Subcutaneous adipose tissue (tissue), 4 donors: Measurements from ENCODE around the gene ATF6. TPM values are rescaled to one million over a fixed set of nuclear protein-coding genes. Genes with fewer than 3 reads are reported as not detected.

Experiments
- total RNA-seq, 4 donors: library from RNA; depleted of rRNA; stranded (reverse); fragments of >200 nt; gene quantifications; one replicate each; pipeline ENCODE4 v1.1.0, GENCODE V29; 2016
- TF ChIP-seq, protein P1 (sequence below): fragments of 450-650 bp; IDR thresholded peaks from one replicate; pipeline ENCODE4 v1.5.1; 2016; ENCODE audit warnings: low read depth, mild to moderate bottlenecking, control low read depth, antibody characterized with exemption, moderate library complexity

Gene ATF6
- total RNA-seq, 4 donors from 2014 or later, result 22.0 to 48.9 (median 30.4) TPM

DNA sequence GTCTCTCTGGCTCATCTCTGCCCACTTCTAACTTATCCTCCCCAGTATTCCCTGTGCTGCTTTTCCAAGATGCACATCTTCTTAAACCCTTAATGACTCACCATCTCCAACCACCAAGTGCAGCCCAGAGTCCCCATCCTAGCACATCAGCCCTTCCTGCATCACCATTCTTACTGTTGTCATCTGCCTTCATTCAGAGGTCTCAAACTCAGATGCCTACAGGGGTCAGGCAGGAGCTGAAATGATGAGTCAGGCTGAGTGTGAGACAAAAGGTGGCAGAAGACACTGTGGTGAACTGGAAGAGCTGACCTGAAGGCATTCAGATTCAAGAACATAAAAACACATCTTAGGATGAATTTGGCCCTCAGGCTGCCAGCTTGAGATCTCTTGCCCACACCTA lies 223.0 kb downstream of the ATF6 start:
- TF ChIP-seq, protein P1, sequence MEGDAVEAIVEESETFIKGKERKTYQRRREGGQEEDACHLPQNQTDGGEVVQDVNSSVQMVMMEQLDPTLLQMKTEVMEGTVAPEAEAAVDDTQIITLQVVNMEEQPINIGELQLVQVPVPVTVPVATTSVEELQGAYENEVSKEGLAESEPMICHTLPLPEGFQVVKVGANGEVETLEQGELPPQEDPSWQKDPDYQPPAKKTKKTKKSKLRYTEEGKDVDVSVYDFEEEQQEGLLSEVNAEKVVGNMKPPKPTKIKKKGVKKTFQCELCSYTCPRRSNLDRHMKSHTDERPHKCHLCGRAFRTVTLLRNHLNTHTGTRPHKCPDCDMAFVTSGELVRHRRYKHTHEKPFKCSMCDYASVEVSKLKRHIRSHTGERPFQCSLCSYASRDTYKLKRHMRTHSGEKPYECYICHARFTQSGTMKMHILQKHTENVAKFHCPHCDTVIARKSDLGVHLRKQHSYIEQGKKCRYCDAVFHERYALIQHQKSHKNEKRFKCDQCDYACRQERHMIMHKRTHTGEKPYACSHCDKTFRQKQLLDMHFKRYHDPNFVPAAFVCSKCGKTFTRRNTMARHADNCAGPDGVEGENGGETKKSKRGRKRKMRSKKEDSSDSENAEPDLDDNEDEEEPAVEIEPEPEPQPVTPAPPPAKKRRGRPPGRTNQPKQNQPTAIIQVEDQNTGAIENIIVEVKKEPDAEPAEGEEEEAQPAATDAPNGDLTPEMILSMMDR, result no peak

DNA sequence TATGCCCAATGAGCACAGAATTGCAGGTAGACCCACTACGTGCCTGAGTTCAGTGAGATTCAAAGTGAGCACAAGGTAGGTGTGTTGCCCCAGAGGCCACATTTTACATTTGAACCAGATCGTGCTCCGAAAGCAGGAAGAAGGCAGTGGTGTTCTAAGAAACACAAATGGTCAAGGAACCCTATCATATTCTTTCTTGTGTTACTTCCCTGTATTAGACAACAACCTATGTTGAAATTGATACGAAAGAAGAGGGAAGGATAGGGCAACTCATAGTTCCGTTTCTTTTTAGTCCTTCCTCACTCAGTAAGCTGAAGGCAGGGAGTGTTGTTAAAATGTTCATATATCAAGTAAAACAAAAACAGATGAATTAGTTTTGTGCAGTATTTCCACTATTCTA lies 223.7 kb downstream of the ATF6 start:
- TF ChIP-seq, protein P1, result no peak

DNA sequence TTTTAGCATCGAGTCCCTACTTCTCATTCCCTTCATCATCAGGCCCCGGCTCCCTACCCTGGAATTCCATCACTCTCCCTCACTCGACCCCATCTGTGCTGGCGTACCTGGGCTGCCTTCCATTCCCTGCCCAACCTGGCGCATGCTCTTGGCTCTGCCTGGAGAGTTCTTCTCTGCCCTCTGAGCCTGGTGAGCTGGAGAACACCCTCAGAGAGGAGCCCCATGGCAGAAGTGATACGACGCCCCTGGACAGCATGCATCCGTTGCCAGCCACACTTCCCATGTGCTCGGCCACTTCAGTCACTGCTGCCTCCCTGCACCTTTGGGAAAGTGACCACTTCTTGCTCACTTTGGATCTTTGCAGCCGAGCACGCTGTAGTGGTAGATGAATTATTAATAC lies 227.5 kb downstream of the ATF6 start:
- TF ChIP-seq, protein P1, result no peak

DNA sequence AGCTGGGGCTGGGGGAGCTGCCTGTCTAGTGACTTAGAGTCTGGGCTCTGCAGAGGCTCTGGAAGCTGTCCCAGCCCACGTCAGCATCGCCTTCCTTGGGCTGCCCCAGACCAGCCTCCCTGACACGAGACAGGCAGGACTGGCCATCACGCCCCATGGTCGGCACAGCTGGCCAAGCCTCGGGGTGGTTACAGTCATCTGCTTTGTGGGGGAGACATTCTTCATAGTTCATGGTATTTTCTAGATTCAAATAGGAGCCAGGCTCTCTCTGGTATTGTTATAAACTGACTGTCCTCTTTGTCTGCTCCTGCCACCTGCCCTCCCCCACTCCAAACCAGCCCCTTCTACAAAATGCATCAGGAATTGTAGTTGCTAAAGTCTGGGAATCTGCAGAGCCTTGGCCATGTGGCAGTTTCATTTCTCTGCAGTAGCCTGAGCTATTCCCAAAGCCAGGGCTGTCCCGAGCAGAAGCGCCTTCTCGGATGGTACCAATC lies 228.1 kb downstream of the ATF6 start:
- TF ChIP-seq, protein P1, result no peak

DNA sequence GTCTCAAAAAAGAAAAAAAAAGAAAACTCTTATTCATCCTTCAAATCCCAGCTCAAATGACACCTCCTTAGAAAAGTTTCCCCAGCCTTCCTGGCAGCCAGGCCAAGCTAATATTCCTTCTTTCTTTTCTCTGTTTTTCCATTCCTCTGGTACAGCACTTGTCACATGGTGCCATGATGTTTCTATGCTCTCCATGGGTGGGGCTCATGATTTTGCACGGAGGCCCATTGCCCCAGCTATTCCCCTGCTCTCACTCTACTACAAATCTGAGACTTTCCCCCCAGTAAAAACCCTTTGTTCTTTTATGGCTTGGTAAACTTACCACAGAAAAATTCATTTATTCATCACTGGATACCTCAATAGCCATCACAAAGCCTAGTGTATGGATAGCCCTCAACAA lies 231.0 kb downstream of the ATF6 start:
- TF ChIP-seq, protein P1, result no peak

DNA sequence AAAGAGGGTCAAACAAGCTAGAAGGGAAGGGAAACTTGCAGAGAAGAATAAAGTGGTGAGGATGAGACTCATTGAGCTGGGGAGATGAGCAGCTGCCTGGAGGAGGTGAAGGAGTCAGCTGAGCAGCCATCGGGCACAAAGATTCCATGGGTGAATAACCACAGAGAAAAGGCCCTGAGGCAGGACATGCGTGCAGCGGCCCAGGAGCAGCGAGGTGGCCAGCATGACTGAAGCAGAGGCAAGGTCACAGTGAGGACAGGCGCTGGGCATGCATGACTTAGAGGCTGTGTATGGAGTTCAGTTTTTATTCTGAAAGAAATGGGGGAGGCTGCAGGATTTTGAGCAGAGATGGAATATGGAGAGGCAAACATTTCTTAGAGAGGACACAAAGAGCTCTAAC lies 232.7 kb downstream of the ATF6 start:
- TF ChIP-seq, protein P1, result no peak

DNA sequence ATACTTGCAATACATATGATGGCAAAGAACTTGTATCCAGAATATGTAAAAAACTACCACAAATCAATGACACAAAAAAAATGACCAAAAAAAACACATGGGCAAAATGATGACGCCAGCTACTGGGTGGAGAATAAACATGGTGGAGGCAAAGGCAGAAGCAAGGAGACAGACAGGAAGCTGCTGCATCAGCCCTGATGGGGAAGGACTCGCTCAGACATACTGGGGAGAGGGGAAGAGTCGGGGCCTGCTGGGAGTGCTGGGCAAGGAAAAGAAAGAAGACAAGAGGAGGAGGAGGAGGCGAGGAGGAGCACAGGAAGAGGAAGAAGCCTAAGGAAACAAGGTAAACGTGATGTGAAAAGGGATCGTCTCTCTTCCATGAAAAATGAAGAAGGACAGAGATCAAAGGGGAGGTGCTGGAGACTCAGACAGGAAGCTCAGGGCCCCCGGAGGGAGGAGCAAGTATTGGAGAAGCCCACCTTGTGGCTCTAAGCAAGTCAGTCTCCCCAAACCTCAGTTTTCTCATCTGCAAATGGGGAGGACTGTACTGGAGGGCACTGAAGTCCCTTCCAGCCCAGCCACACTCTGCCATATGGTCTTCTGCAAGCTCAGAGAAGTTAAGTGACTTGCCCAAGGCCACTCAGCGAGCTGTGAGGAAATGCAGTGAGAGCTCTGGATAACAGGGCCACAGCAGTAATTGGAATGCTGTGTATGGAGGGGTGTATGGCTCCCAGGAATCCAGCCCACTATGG lies 233.4 kb downstream of the ATF6 start:
- TF ChIP-seq, protein P1, result no peak
